Smooth muscle cell (in vitro differentiated cells): ENCODE data around the gene NRSN2. TPM values are rescaled to one million over a fixed set of nuclear protein-coding genes. Genes with fewer than 3 reads are reported as not detected.
"Not testable (repeated sequence)": the region's sequence is repeated elsewhere in the genome, so short reads cannot be mapped to it uniquely, and the experiment has no call there.

Experiments used
- DNase-seq: peaks from one replicate; lab custom pipeline; 2025; ENCODE audit not compliant: unreplicated experiment; lab: John Stamatoyannopoulos, UW
- H2AFZ ChIP-seq: fragments of 200-600 bp; sonication (generic); 2 replicates; pipeline ENCODE4 v1.6.0; 2016; ENCODE audit warnings: antibody characterized with exemption, low read depth, mild to moderate bottlenecking
- H3F3A ChIP-seq: fragments of 200-600 bp; sonication (generic); 2 replicates; pipeline ENCODE4 v1.6.0; 2017; ENCODE audit warnings: antibody characterized with exemption, low read depth
- H3K27ac ChIP-seq: fragments of 200-600 bp; sonication (generic); 2 replicates; pipeline ENCODE4 v1.5.1; 2016; ENCODE audit warnings: low read depth, mild to moderate bottlenecking
- H3K27me3 ChIP-seq: fragments of 200-600 bp; sonication (generic); 2 replicates; pipeline ENCODE4 v1.6.1; 2016; ENCODE audit warnings: low read depth, mild to moderate bottlenecking
- H3K36me3 ChIP-seq: fragments of 200-600 bp; sonication (generic); 2 replicates; pipeline ENCODE4 v1.5.1; 2016; ENCODE audit warnings: low read depth
- H3K4me1 ChIP-seq: fragments of 200-600 bp; sonication (generic); 2 replicates; pipeline ENCODE4 v1.5.1; 2016; ENCODE audit warnings: low read depth
- H3K4me2 ChIP-seq: fragments of 200-600 bp; sonication (generic); 2 replicates; pipeline ENCODE4 v1.6.0; 2016; ENCODE audit warnings: mild to moderate bottlenecking
- H3K4me3 ChIP-seq: fragments of 200-600 bp; sonication (generic); 2 replicates; pipeline ENCODE4 v1.5.1; 2016; ENCODE audit warnings: mild to moderate bottlenecking
- H3K79me2 ChIP-seq: fragments of 200-600 bp; sonication (generic); 2 replicates; pipeline ENCODE4 v1.6.0; 2016; ENCODE audit warnings: low read depth, mild to moderate bottlenecking
- H3K9ac ChIP-seq: fragments of 200-600 bp; sonication (generic); 2 replicates; pipeline ENCODE4 v1.6.0; 2016; ENCODE audit warnings: low read depth
- H3K9me3 ChIP-seq: fragments of 200-600 bp; sonication (generic); replicated peaks from 2 replicates; pipeline ENCODE4 v1.5.1; 2016; ENCODE audit warnings: low read depth
- H4K20me1 ChIP-seq: fragments of 200-600 bp; sonication (generic); 2 replicates; pipeline ENCODE4 v1.6.0; 2016; ENCODE audit warnings: low read depth
- CTCF ChIP-seq: fragments of 200-600 bp; sonication (generic); IDR thresholded peaks from 2 replicates; pipeline ENCODE4 v1.5.1; 2017; ENCODE audit warnings: borderline replicate concordance, mild to moderate bottlenecking, antibody characterized with exemption; ENCODE audit not compliant: insufficient read depth, poor library complexity, severe bottlenecking
- WGBS: methylation state at CpG from one replicate; pipeline ENCODE4 v1.1.7; 2016; ENCODE audit warnings: low lambda C conversion rate; 5-methylcytosine and 5-hydroxymethylcytosine counted together
- polyA plus RNA-seq: library from polyadenylated mRNA; unstranded; fragments of >200 nt; fragmentation: Nextera tagmentation; extraction: Ambion mirVana; gene quantifications from 2 replicates; pipeline ENCODE4 v1.2.1, GENCODE V29; 2016
- total RNA-seq: library from RNA; depleted of rRNA; stranded (reverse); fragments of >200 nt; gene quantifications from 2 replicates; pipeline ENCODE4 v1.2.3, GENCODE V29; 2014

NRSN2 gene
- total and polyA plus RNA-seq, 2 experiments from 2014 or later = 50.1 to 107 TPM

GRCh38 chr20:371755-372542 is 25.0 kb downstream of the NRSN2 start:
- H4K20me1 ChIP-seq = no peaks in the 10 kb centered on the region
- no peaks in the 10 kb centered on the region for H3K9me3 ChIP-seq
- H3F3A ChIP-seq = peaks cover 11% of the 10 kb centered on the region
- H2AFZ ChIP-seq = peak overlapping the region; percentile 16
- peak overlapping the region; percentile 34 for H3K27ac ChIP-seq
- WGBS = 68% methylated on average over 10 of the region's 10 CpGs
- H3K4me2 ChIP-seq = peak overlapping the region; percentile 10
- TF ChIP-seq CTCF = no peak
- H3K79me2 ChIP-seq = no peaks in the 10 kb centered on the region
- H3K36me3 ChIP-seq = no peaks in the 10 kb centered on the region
- H3K9ac ChIP-seq = no peak overlapping the region
- H3K27me3 ChIP-seq = no peaks in the 10 kb centered on the region
- H3K4me3 ChIP-seq = no peak overlapping the region
- DNase-seq = no peak
- no peaks in the 10 kb centered on the region for H3K4me1 ChIP-seq

GRCh38 chr20:372543-373082 is 25.7 kb downstream of the NRSN2 start:
- peak overlapping the region; percentile 78 for H3K27ac ChIP-seq
- H2AFZ ChIP-seq = not testable (repeated sequence)
- 92% methylated on average over 11 of the region's 11 CpGs for WGBS

GRCh38 chr20:373171-373890 is 26.4 kb downstream of the NRSN2 start:
- H3K9ac ChIP-seq = no peak overlapping the region
- H3K27me3 ChIP-seq = no peaks in the 10 kb centered on the region
- H3K27ac ChIP-seq = peak overlapping the region; percentile 78
- H3K79me2 ChIP-seq = no peaks in the 10 kb centered on the region
- H3K36me3 ChIP-seq = no peaks in the 10 kb centered on the region
- DNase-seq = no peak
- H4K20me1 ChIP-seq = no peaks in the 10 kb centered on the region
- no peaks in the 10 kb centered on the region for H3K9me3 ChIP-seq
- TF ChIP-seq CTCF = no peak
- peaks cover 12% of the 10 kb centered on the region for H3F3A ChIP-seq
- H3K4me1 ChIP-seq = no peaks in the 10 kb centered on the region
- 19% methylated on average over 9 of the region's 9 CpGs for WGBS
- H2AFZ ChIP-seq = no peak overlapping the region
- no peak overlapping the region for H3K4me3 ChIP-seq
- no peak overlapping the region for H3K4me2 ChIP-seq

More at GRCh38 chr20:372543-373082, 25.7 kb downstream of the NRSN2 start:
- not testable (repeated sequence) for H3K27me3 ChIP-seq, H3K9ac ChIP-seq, H3K4me2 ChIP-seq, H3K36me3 ChIP-seq, H3K9me3 ChIP-seq, H3K4me3 ChIP-seq, H3K79me2 ChIP-seq, H4K20me1 ChIP-seq, DNase-seq, H3K4me1 ChIP-seq
- peaks cover 12% of the 10 kb centered on the region for H3F3A ChIP-seq

DNA sequence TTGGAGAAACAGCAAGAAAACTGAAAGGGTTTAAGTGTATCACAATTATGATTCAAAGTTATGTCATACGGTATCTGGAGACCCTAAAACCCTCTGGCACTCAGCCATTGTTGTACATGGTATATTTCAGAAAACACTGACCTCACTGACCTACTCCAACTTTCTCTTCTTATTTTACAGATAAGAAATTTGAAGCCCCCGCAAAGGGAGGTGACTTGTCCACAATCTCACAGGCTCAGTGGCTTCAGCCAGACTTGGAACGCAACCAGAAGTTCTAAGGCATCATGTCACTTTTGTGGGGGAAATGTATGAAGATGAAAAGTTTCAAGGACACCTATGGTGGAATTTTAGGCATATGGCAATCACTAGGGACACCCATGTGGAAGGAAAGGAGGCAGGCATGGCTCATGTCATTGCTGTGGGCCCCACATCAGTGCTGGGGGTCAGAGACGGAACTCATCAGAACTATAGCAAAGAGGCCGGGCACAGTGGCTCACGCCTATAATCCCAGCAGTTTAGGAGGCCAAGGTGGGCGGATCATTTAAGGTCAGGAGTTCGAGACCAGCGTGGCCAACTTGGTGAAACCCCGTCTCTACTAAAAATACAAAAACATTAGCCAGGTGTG is 28.5 kb downstream of the NRSN2 start:
- 87% methylated on average over 10 of the region's 10 CpGs for WGBS
- Histone ChIP-seq H3K4me1 (no peaks in the 10 kb centered on the region), H3K27me3 (no peaks in the 10 kb centered on the region), H3K79me2 (no peaks in the 10 kb centered on the region), H3K36me3 (no peaks in the 10 kb centered on the region), H2AFZ (no peak overlapping the region), H3F3A (peaks cover 12% of the 10 kb centered on the region), H3K9me3 (no peaks in the 10 kb centered on the region), H4K20me1 (no peaks in the 10 kb centered on the region), H3K9ac (no peak overlapping the region), H3K4me3 (no peak overlapping the region), H3K27ac (no peak overlapping the region), H3K4me2 (no peak overlapping the region)
- DNase-seq = no peak
- TF ChIP-seq CTCF = no peak
